Suppressor macrophage treated with lipopolysaccharide for 4 hours (primary cell): ENCODE results near the gene MPEG1.

Source experiments
- DNase-seq: peaks from one replicate; pipeline ENCODE4 v3.0.0-alpha.2; 2020

The MPEG1 gene

DNA sequence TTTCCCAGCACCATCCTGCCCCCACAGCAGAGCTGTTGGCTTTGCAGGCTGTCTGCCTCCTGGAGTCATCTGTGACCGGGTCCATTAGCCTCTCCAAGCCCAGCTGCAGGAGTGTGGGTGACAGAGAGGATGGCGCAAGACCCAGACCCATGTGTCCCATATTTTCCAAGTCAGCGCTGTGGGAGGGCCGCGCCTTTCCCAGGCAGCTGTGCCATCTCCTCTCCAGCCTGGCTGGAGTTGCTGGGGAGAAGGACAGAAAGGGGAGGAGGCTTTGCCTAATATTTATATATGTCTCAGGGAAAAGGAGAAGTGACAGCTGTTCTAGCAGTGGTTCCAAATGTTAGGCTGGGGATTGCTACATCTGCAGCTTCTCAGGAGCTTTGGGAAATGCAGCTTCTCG lies 25.1 kb downstream of the MPEG1 start:
- DNase-seq = peak; percentile 65

GRCh38 chr11:59187035-59187434 lies 25.7 kb downstream of the MPEG1 start:
- DNase-seq = no peak

GRCh38 chr11:59186130-59186594 lies 26.6 kb downstream of the MPEG1 start:
- no peak for DNase-seq

DNA sequence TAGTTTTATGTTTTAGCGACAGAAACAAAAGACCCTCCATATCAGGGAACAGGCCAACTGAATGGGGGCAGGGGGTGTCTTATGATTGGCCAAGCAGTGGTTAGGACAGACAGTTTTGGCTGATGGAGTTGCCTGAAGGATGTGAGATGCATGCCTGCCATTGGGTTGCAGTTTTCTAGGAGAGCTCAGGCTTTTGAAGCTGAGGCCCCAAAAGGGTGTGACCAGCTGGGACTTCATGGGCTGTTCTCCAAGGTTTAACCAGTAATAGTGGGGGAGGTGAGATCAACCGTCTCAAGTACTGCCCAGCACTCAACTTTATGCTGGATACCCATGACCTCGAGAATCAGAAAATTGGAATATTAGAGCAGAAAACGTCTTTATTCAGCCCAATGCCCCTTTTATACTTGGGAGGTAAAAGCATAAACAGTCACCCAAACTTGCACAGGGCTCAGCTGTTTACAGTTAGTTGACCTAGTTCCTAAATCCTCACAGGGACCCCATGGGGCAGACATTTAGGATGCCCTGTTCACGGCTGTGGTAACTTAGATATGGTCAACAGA lies 27.3 kb downstream of the MPEG1 start:
- no peak for DNase-seq

DNA sequence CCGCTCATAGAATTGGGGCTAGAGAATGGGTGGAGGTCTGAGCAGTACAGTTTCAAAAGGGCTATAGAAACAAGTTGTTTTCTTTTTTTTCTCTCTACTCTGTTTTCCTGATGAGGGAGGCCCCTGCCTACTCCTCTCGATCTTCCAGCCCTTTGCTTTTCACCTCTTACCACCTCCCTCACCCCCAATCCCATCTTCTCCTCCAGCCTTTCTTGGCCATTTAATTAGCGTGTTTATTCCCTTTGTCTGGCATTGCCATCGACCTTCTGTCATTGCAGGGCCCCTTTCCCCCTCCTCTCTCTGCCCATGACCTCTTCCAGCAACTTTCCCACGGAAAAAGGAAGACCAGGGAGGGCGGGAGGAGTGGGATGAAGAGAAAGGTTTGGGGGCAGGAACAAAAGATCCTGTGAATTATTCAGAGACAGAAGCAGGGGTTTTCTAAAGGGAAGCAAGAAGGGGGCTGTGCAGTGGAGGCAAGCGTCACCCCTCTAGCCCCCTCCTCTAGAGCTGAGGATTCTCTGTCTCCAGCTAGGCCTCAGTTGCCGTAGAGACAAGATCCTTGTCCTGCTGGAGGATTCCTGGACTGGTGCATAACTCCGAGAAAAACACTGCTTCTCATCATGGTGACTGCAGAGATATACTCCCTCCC lies 27.9 kb downstream of the MPEG1 start:
- no peak for DNase-seq

- no peak for DNase-seq
Measured at GRCh38 chr11:59183771-59184170, 29.0 kb downstream of the MPEG1 start.

DNA sequence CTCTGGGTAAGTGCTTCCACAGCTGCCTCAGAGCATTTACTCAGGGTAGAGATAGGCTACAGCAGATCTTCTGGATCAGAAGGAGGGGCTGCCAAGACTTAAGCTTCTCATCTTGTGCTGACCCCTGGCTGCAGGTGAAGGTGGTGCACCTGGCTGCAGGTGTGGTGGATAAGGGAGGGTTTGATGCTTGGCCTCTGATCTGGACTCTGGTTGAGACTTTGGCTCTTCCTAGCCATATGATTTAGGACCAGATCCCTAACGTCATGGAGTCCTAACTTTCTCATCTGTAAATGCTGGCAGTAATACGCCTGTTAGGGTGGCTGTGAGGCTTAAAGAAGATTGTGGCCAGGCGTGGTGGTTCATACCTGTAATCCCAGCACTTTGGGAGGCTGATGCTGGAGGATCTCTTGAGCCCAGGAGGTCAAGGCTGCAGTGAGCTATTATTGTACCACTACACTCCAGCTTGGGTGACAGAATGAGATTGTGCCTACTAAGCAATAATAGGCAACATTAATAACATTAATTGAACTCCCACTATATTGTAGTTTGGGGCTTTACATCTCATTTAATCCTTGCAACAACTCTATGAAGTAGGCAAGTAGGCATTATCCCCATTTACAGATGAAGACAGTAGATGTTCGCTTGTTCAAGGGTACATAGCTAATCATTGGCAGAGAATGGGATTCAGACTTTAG lies 30.1 kb downstream of the MPEG1 start:
- no peak for DNase-seq

DNA sequence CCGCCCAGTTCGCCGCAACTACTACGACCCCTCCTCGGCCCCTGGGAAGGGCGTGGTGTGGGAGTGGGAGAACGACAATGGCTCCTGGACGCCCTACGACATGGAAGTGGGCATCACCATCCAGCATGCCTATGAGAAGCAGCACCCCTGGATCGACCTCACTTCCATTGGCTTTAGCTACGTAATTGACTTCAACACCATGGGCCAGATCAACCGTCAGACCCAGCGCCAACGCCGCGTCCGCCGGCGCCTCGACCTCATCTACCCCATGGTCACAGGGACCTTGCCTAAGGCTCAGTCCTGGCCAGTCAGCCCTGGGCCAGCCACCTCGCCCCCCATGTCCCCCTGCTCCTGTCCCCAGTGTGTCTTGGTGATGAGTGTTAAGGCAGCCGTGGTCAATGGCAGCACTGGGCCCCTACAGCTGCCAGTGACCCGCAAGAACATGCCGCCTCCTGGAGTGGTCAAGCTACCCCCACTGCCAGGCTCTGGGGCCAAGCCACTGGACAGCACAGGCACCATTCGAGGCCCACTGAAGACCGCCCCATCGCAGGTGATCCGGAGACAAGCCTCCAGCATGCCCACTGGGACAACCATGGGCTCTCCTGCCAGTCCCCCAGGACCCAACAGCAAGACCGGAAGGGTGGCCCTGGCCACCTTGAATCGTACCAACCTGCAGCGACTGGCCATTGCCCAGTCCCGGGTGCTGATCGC lies 30.8 kb downstream of the MPEG1 start:
- DNase-seq = no peak

DNA sequence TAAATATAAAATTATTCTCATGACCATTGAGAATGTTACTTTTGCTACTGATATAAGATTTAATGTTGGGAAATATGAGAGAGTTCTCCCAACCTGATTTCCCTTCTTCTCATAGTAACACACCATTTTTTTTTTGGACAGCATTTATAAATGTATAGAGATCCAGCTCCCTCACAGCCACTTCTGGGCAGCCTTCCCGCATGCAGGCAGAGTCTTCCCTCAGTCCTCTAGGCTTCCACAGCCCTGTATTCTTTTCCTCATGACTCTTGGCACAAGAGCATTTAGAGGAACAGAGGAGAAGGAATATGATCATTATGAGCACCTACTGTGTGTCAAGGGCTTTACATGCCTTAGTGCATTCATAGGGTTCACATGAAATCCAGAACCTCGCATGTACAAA lies 31.8 kb downstream of the MPEG1 start:
- no peak for DNase-seq

GRCh38 chr11:59180168-59180776 lies 32.5 kb downstream of the MPEG1 start:
- no peak for DNase-seq

GRCh38 chr11:59179121-59179520 lies 33.6 kb downstream of the MPEG1 start:
- DNase-seq = no peak

GRCh38 chr11:59178402-59178801 lies 34.3 kb downstream of the MPEG1 start:
- no peak for DNase-seq

GRCh38 chr11:59176330-59176729 lies 36.4 kb downstream of the MPEG1 start:
- DNase-seq = no peak

DNA sequence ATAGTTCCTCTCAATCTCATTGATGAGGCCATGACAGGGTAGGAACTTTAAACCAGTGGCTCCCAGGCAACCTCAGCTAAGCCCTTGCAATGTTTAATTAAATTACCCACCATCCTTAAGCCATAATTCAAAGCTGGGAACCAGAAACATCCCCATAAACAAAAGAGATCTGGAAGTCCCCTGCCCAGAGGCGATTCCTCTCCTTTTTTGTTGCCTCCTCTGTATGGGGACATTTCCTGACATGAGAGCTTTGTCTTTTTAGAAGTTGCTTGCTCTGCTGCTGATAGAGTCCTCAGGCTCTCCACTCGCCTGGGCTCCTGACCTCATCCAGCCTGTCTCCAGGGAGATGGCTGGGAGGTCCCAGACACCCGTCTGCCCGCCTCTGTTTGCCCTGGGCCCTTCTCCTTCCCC lies 37.6 kb downstream of the MPEG1 start:
- DNase-seq = no peak

DNA sequence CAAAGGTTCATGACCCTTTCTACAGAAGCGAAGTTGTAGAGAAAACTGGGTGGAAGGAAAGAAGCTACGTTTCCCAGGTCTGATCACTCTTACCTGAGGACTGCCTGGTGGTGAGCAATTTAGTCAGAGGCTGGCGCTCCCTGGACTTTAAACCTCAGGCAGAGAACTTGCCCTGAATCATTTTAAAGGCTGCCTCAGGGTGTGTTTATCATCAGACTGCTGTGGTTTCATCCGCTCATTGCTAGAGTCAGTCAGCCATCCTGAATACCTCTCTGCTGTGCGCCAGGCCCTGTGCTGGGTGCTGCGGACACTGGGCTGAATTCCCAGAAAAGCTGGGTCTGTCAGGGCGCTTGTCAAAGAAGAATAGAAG lies 38.1 kb downstream of the MPEG1 start:
- no peak for DNase-seq

DNA sequence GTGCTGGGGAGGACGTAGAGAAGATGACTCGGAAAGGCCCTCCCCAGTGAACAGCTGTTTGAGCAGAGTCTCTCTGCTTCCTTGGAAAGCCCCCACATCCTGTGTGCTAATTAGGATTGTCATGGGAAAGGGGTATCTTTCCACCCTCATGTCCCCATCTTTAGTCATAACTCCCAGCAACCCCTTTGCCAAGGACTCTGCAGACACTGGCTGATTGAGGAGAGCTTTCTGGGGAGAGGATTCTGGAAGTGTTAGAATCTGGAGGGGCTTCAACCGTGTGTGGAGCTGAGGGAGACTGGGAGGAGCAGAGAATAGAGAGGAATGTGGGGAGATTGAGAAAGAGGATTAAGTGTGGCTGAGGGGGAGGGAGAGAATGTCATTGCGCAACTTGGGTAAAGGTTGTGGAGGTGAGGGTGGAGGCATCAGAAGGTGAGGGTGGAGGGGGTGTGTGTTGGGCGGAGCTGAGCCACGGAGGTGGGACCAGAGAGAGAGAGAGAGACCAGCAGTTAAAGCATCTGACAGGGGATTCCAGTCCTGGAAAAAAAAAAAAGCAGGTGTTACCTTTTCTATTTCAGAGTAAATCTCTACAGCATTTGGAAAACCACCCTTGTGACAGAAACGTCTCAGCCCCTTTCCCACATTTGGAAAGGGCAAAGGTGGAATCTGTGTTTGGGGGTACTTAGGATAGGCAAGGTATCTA lies 38.6 kb downstream of the MPEG1 start:
- DNase-seq = peak; percentile 68

GRCh38 chr11:59173080-59173963 lies 39.4 kb downstream of the MPEG1 start:
- peak; percentile 65 for DNase-seq

DNA sequence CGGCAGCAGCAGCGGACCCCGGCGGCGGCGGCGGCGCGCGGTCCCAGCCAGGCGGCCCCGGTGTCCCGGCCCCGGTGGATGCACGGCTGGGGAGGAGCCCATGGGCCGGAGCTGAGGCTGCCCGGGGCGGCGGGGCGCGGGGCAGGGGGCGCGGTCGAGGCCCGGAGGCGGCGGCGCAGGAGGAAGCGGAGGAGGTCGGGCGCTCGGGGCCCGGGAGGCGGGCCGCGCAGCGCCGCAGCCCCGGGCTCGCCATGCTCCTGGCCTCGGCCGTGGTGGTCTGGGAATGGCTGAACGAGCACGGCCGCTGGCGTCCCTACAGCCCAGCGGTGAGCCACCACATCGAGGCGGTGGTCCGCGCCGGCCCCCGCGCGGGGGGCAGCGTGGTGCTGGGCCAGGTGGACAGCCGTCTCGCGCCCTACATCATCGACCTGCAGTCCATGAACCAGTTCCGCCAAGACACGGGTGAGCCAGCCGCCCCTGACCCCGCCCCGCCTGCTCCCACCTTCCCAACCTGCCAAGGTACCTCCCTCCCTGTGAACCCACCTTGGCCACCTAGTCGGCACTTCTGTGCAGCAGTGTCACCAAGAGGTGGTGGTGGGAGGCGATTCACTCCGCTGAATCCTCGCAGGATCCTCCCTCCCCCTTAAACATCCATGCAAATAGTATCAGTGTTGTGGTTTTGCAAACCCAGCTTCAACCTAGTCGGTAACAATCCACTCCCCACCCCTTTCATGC lies 40.2 kb downstream of the MPEG1 start:
- DNase-seq = peak; percentile 32

DNA sequence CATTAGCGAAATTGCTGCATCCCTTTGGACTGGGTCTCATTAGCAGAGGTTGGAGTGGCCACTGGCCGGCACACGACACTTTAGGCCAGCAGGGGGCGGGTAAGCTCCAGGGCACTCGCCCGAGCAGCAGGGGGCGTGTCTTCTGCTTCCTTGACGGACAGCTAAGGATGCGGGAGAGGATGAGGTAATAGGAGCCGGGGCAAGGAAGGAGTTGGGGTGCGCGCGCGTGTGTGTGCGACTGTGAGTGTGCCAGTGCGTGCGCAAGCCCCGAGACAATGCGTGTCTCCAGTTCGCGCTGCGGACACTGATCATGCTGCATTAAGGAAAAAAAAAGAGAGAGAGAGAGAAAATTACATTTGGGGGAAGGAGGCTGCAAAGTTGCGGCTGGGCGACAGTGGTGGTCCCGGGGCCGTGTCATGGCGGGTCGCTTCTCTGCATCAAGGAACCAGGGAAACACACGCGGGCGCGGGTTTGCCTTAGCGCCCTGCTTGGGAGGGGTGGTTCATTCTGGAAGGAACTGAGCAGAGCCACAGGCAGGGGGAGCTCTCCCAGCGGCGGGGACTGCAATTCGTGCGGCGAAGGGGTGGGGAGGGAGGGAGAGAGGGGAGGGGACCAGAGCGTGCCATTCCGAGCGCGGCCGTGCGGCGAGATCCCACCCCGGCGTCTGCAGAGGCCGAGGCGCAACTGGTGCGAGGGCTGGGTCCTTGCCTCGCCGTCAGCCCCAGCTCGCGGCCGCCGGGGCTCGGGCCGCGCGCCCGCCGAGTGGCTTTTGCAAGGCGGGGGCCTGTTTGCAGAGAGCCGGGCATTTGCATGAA lies 41.0 kb downstream of the MPEG1 start, which contains the start of gene DTX4:
Gene DTX4, plus strand, starts transcription at position 625 of the 815 bp plus-strand sequence. CDS start 464 bp downstream, outside the sequence.
- DNase-seq = peak; percentile 94

- no peak for DNase-seq
Measured at GRCh38 chr11:59164028-59164427, 48.7 kb downstream of the MPEG1 start.
